IPS DF 6.9 (cell line): Measurements from ENCODE around the gene URM1.

Source experiments
- DNase-seq: peaks from one replicate; pipeline ENCODE4 v3.0.0-alpha.2; 2013; ENCODE audit warnings: low read depth, low spot score
- H3K27ac ChIP-seq: one replicate; pipeline ENCODE4 v1.5.1; 2013; ENCODE audit warnings: low read length, control low read depth
- H3K27me3 ChIP-seq: 2 replicates; pipeline ENCODE4 v1.6.1; 2013; ENCODE audit warnings: mild to moderate bottlenecking, low read length; ENCODE audit not compliant: control insufficient read depth, insufficient read depth
- H3K36me3 ChIP-seq: 2 replicates; pipeline ENCODE4 v1.6.1; 2013; ENCODE audit warnings: low read length; ENCODE audit not compliant: control insufficient read depth, insufficient read depth
- H3K4me1 ChIP-seq: 2 replicates; pipeline ENCODE4 v1.6.1; 2013; ENCODE audit warnings: low read length; ENCODE audit not compliant: control insufficient read depth, insufficient read depth
- H3K4me3 ChIP-seq: 2 replicates; pipeline ENCODE4 v1.5.1; 2013; ENCODE audit warnings: mild to moderate bottlenecking, low read length
- H3K9me3 ChIP-seq: 2 replicates; pipeline ENCODE4 v1.6.1; 2013; ENCODE audit warnings: low read length, inconsistent platforms; ENCODE audit not compliant: control insufficient read depth, insufficient read depth
- WGBS: extraction: QIAGEN DNeasy Blood & Tissue Kit; methylation state at CpG from one replicate; pipeline ENCODE4 v1.1.7; 2013; ENCODE audit warnings: mixed read lengths, missing lambda C conversion rate; ENCODE audit not compliant: insufficient read length, insufficient coverage; 5-methylcytosine and 5-hydroxymethylcytosine counted together

Gene URM1

GRCh38 chr9:128431207-128431606 lies 60.0 kb downstream of the URM1 start:
- Histone ChIP-seq H3K4me1 (no peaks in the 10 kb centered on the region), H3K27me3 (no peaks in the 10 kb centered on the region), H3K27ac (no peak overlapping the region), H3K9me3 (no peaks in the 10 kb centered on the region), H3K36me3 (no peaks in the 10 kb centered on the region), H3K4me3 (no peak overlapping the region)
- DNase-seq: no peak
- WGBS: no CpG with 5 or more reads among the region's 8 CpGs

GRCh38 chr9:128434340-128434739 lies 63.2 kb downstream of the URM1 start:
- no peak for DNase-seq
- Histone ChIP-seq H3K9me3 (no peaks in the 10 kb centered on the region), H3K27me3 (no peaks in the 10 kb centered on the region), H3K4me3 (no peak overlapping the region), H3K27ac (no peak overlapping the region), H3K36me3 (no peaks in the 10 kb centered on the region), H3K4me1 (peaks cover 2% of the 10 kb centered on the region; the same call in 1 of the 2 replicates)
- WGBS: no CpG with 5 or more reads among the region's 17 CpGs

- WGBS: no CpG with 5 or more reads among the region's 18 CpGs
- no peak overlapping the region for H3K4me3 ChIP-seq
- peaks cover 2% of the 10 kb centered on the region; the same call in 1 of the 2 replicates for H3K4me1 ChIP-seq
- H3K27ac ChIP-seq: no peak overlapping the region
- no peaks in the 10 kb centered on the region for H3K9me3 ChIP-seq
- H3K36me3 ChIP-seq: no peaks in the 10 kb centered on the region
- no peaks in the 10 kb centered on the region for H3K27me3 ChIP-seq
- DNase-seq: no peak
Observed at GRCh38 chr9:128435611-128436010, 64.4 kb downstream of the URM1 start.

- H3K4me3 ChIP-seq: no peak overlapping the region
- no peak overlapping the region for H3K27ac ChIP-seq
- H3K36me3 ChIP-seq: no peaks in the 10 kb centered on the region
- H3K9me3 ChIP-seq: no peaks in the 10 kb centered on the region
- peaks cover 2% of the 10 kb centered on the region; the same call in 1 of the 2 replicates for H3K4me1 ChIP-seq
- DNase-seq: peak; percentile 83
- no CpG with 5 or more reads among the region's 12 CpGs for WGBS
- H3K27me3 ChIP-seq: no peaks in the 10 kb centered on the region
Observed at GRCh38 chr9:128438343-128439109, 67.4 kb downstream of the URM1 start.

GRCh38 chr9:128439273-128439672 lies 68.1 kb downstream of the URM1 start:
- H3K36me3 ChIP-seq: no peaks in the 10 kb centered on the region
- H3K4me3 ChIP-seq: no peak overlapping the region
- WGBS: no CpG with 5 or more reads among the region's 7 CpGs
- DNase-seq: no peak
- peaks cover 2% of the 10 kb centered on the region; the same call in 1 of the 2 replicates for H3K4me1 ChIP-seq
- H3K9me3 ChIP-seq: no peaks in the 10 kb centered on the region
- no peaks in the 10 kb centered on the region for H3K27me3 ChIP-seq
- H3K27ac ChIP-seq: no peak overlapping the region
